ENCODE data around the gene TBCA. TPM values are rescaled to one million over a fixed set of nuclear protein-coding genes. Genes with fewer than 3 reads are reported as not detected.
"Not testable (repeated sequence)": the region's sequence is repeated elsewhere in the genome, so short reads cannot be mapped to it uniquely, and the experiment has no call there.

Gene TBCA
- total RNA-seq, 2 experiments from 2014 or later = 206 to 220 TPM

GRCh38 chr5:77733130-77733529 is 43.0 kb downstream of the TBCA start:
- ChIA-PET POLR2A (no interaction called here), CTCF (no interaction called here)
- Mint-ChIP-seq H3K4me3 (no peak overlapping the region), H3K27ac (no peak overlapping the region), H3K36me3 (peaks cover 10% of the 10 kb centered on the region), H3K9me3 (no peaks in the 10 kb centered on the region), H3K27me3 (no peaks in the 10 kb centered on the region), H3K4me1 (ENCODE audit: low read depth) (peaks cover 11% of the 10 kb centered on the region)
- intact Hi-C loops (cut with micrococcal nuclease) = no loop called here
- DNase-seq = no peak

- peaks cover 14% of the 10 kb centered on the region for H3K4me1 Mint-ChIP-seq (ENCODE audit: low read depth)
- H3K9me3 Mint-ChIP-seq = no peaks in the 10 kb centered on the region
- no peak overlapping the region for H3K27ac Mint-ChIP-seq
- H3K27me3 Mint-ChIP-seq = no peaks in the 10 kb centered on the region
- no peak overlapping the region for H3K4me3 Mint-ChIP-seq
- intact Hi-C loops (cut with micrococcal nuclease) = no loop called here
- peaks cover 4% of the 10 kb centered on the region for H3K36me3 Mint-ChIP-seq
- no peak for DNase-seq
- ChIA-PET POLR2A (no interaction called here), CTCF (no interaction called here)
Measured at GRCh38 chr5:77727190-77727589, 48.9 kb downstream of the TBCA start.

- no peak for DNase-seq
- H3K4me3 Mint-ChIP-seq = no peak overlapping the region
- H3K9me3 Mint-ChIP-seq = no peaks in the 10 kb centered on the region
- ChIA-PET CTCF (no interaction called here), POLR2A (no interaction called here)
- H3K36me3 Mint-ChIP-seq = peaks cover 4% of the 10 kb centered on the region
- intact Hi-C loops (cut with micrococcal nuclease) = no loop called here
- peaks cover 17% of the 10 kb centered on the region for H3K4me1 Mint-ChIP-seq (ENCODE audit: low read depth)
- H3K27ac Mint-ChIP-seq = no peak overlapping the region
- no peaks in the 10 kb centered on the region for H3K27me3 Mint-ChIP-seq
Measured at GRCh38 chr5:77725616-77726015, 50.5 kb downstream of the TBCA start.

- POLR2A ChIA-PET = no interaction called here
- no peak overlapping the region for H3K27ac Mint-ChIP-seq
- intact Hi-C loops (cut with micrococcal nuclease) = no loop called here
- H3K36me3 Mint-ChIP-seq = peaks cover 4% of the 10 kb centered on the region
- no peak overlapping the region for H3K4me3 Mint-ChIP-seq
- no peaks in the 10 kb centered on the region for H3K27me3 Mint-ChIP-seq
- no peaks in the 10 kb centered on the region for H3K9me3 Mint-ChIP-seq
- no peak for DNase-seq
- H3K4me1 Mint-ChIP-seq (ENCODE audit: low read depth) = peaks cover 20% of the 10 kb centered on the region
- CTCF ChIA-PET = no interaction called here
Measured at GRCh38 chr5:77724934-77725333, 51.2 kb downstream of the TBCA start.

- Mint-ChIP-seq H3K9me3 (no peaks in the 10 kb centered on the region), H3K4me1 (ENCODE audit: low read depth) (peaks cover 29% of the 10 kb centered on the region), H3K27ac (peak overlapping the region; percentile 76), H3K27me3 (no peaks in the 10 kb centered on the region), H3K4me3 (no peak overlapping the region), H3K36me3 (peaks cover 5% of the 10 kb centered on the region)
- ChIA-PET POLR2A (no interaction called here), CTCF (no interaction called here)
- intact Hi-C loops (cut with micrococcal nuclease) = loop anchor here (2.0 kb wide), 1 partner anchor 57 kb away; the partner anchor contains the start of gene TBCA
- no peak for DNase-seq
Measured at GRCh38 chr5:77719666-77720363, 56.3 kb downstream of the TBCA start.

GRCh38 chr5:77718934-77719610 is 57.1 kb downstream of the TBCA start:
- Mint-ChIP-seq H3K27ac (peak overlapping the region; percentile 88), H3K4me1 (ENCODE audit: low read depth) (peaks cover 29% of the 10 kb centered on the region), H3K4me3 (no peak overlapping the region), H3K9me3 (no peaks in the 10 kb centered on the region), H3K27me3 (no peaks in the 10 kb centered on the region), H3K36me3 (peaks cover 5% of the 10 kb centered on the region)
- CTCF ChIA-PET = no interaction called here
- peak; percentile 18 for DNase-seq
- intact Hi-C loops (cut with micrococcal nuclease) = loop anchor here (2.0 kb wide), 1 partner anchor 58 kb away; the partner anchor contains the start of gene TBCA
- POLR2A ChIA-PET = no interaction called here

- POLR2A ChIA-PET = no interaction called here
- no peaks in the 10 kb centered on the region for H3K9me3 Mint-ChIP-seq
- H3K27me3 Mint-ChIP-seq = no peaks in the 10 kb centered on the region
- intact Hi-C loops (cut with micrococcal nuclease) = no loop called here
- peaks cover 15% of the 10 kb centered on the region for H3K36me3 Mint-ChIP-seq
- peaks cover 2% of the 10 kb centered on the region for H3K4me1 Mint-ChIP-seq (ENCODE audit: low read depth)
- H3K4me3 Mint-ChIP-seq = no peak overlapping the region
- H3K27ac Mint-ChIP-seq = no peak overlapping the region
- DNase-seq = no peak
- CTCF ChIA-PET = no interaction called here
Measured at GRCh38 chr5:77709993-77710685, 66.0 kb downstream of the TBCA start.

GRCh38 chr5:77709340-77709739 is 66.8 kb downstream of the TBCA start:
- H3K27ac Mint-ChIP-seq = no peak overlapping the region
- no peaks in the 10 kb centered on the region for H3K27me3 Mint-ChIP-seq
- no peak for DNase-seq
- intact Hi-C loops (cut with micrococcal nuclease) = no loop called here
- ChIA-PET POLR2A (no interaction called here), CTCF (interaction anchor here (0.6 kb wide), 1 partner anchor 762 kb away, joined by 3 read pairs; no protein-coding TSS in a partner anchor)
- no peaks in the 10 kb centered on the region for H3K4me1 Mint-ChIP-seq (ENCODE audit: low read depth)
- no peaks in the 10 kb centered on the region for H3K9me3 Mint-ChIP-seq
- H3K36me3 Mint-ChIP-seq = peaks cover 22% of the 10 kb centered on the region
- H3K4me3 Mint-ChIP-seq = no peak overlapping the region

GRCh38 chr5:77707791-77708190 is 68.3 kb downstream of the TBCA start:
- Mint-ChIP-seq H3K4me3 (no peak overlapping the region), H3K4me1 (ENCODE audit: low read depth) (no peaks in the 10 kb centered on the region)

GRCh38 chr5:77699569-77699968 is 76.6 kb downstream of the TBCA start:
- intact Hi-C loops (cut with micrococcal nuclease) = not testable (repeated sequence)
- H3K4me1 Mint-ChIP-seq (ENCODE audit: low read depth) = peaks cover 35% of the 10 kb centered on the region

More at GRCh38 chr5:77707791-77708190, 68.3 kb downstream of the TBCA start:
- H3K9me3 Mint-ChIP-seq = no peaks in the 10 kb centered on the region
- CTCF ChIA-PET = no interaction called here
- no peaks in the 10 kb centered on the region for H3K27me3 Mint-ChIP-seq
- H3K27ac Mint-ChIP-seq = no peak overlapping the region
- intact Hi-C loops (cut with micrococcal nuclease) = no loop called here
- H3K36me3 Mint-ChIP-seq = peaks cover 32% of the 10 kb centered on the region
- POLR2A ChIA-PET = no interaction called here
- no peak for DNase-seq

GRCh38 chr5:77698920-77699319 is 77.2 kb downstream of the TBCA start:
- peaks cover 39% of the 10 kb centered on the region for H3K4me1 Mint-ChIP-seq (ENCODE audit: low read depth)
- H3K27me3 Mint-ChIP-seq = no peaks in the 10 kb centered on the region
- intact Hi-C loops (cut with micrococcal nuclease) = no loop called here
- ChIA-PET POLR2A (no interaction called here), CTCF (interaction anchor here (0.6 kb wide), 1 partner anchor 768 kb away, joined by 3 read pairs; no protein-coding TSS in a partner anchor)
- H3K36me3 Mint-ChIP-seq = peaks cover 56% of the 10 kb centered on the region
- no peak overlapping the region for H3K4me3 Mint-ChIP-seq
- peaks cover 7% of the 10 kb centered on the region for H3K9me3 Mint-ChIP-seq
- no peak overlapping the region for H3K27ac Mint-ChIP-seq
- DNase-seq = no peak

More at GRCh38 chr5:77699569-77699968, 76.6 kb downstream of the TBCA start:
- H3K27ac Mint-ChIP-seq, H3K4me3 Mint-ChIP-seq, POLR2A ChIA-PET, H3K9me3 Mint-ChIP-seq, DNase-seq, H3K27me3 Mint-ChIP-seq, CTCF ChIA-PET: not testable (repeated sequence)
- H3K36me3 Mint-ChIP-seq = peaks cover 59% of the 10 kb centered on the region

- no peaks in the 10 kb centered on the region for H3K27me3 Mint-ChIP-seq
Measured at GRCh38 chr5:77697692-77698091, 78.4 kb downstream of the TBCA start.

More at GRCh38 chr5:77697692-77698091, 78.4 kb downstream of the TBCA start:
- H3K4me3 Mint-ChIP-seq = no peak overlapping the region
- H3K4me1 Mint-ChIP-seq (ENCODE audit: low read depth) = peaks cover 40% of the 10 kb centered on the region
- DNase-seq = no peak
- intact Hi-C loops (cut with micrococcal nuclease) = no loop called here
- H3K9me3 Mint-ChIP-seq = peaks cover 7% of the 10 kb centered on the region
- H3K27ac Mint-ChIP-seq = no peak overlapping the region
- ChIA-PET POLR2A (no interaction called here), CTCF (no interaction called here)
- peaks cover 51% of the 10 kb centered on the region for H3K36me3 Mint-ChIP-seq

Data from activated CD4-positive, alpha-beta memory T cell treated with anti-CD3 and anti-CD28 coated beads for 36 hours (primary cell).